A549 (cell line): ENCODE results near the gene SMARCD1.

Source experiments
- ELK1 ChIP-seq: fragments of 150-350 bp; IDR thresholded peaks from 2 replicates; pipeline ENCODE4 v1.6.1; 2014; ENCODE audit warnings: low read depth, mild to moderate bottlenecking, low read length
- EP300 ChIP-seq, 2 experiments: fragments of >200 bp; sonication (Bioruptor Twin); formaldehyde crosslinking; IDR thresholded peaks; 2 replicates in 1 of 2; 3 replicates in 1 of 2; pipeline ENCODE4 v1.6.1; 2016 to 2017
- HOXB13 ChIP-seq: fragments of 250-450 bp; sonication (Bioruptor Pico); IDR thresholded peaks from 2 replicates; pipeline ENCODE4 v1.5.0; 2020; ENCODE audit warnings: low read depth, mild to moderate bottlenecking, moderate library complexity
- MYC ChIP-seq: IDR thresholded peaks from 2 replicates; pipeline ENCODE4 v1.6.1; 2012; ENCODE audit warnings: mild to moderate bottlenecking, inconsistent platforms, low read length, improper control_type of control experiment, borderline replicate concordance
- POLR2A ChIP-seq: IDR thresholded peaks from 2 replicates; pipeline ENCODE4 v1.6.1; 2012; ENCODE audit warnings: mild to moderate bottlenecking, low read length
- TF ChIP-seq, protein P1 (sequence below): fragments of >200 bp; sonication (Bioruptor Twin); formaldehyde crosslinking; IDR thresholded peaks from 3 replicates; pipeline ENCODE4 v1.5.1; 2016

- no peak for TF ChIP-seq ELK1
- TF ChIP-seq HOXB13 (CRISPR knock-in tag) = no peak
- TF ChIP-seq, protein P1, sequence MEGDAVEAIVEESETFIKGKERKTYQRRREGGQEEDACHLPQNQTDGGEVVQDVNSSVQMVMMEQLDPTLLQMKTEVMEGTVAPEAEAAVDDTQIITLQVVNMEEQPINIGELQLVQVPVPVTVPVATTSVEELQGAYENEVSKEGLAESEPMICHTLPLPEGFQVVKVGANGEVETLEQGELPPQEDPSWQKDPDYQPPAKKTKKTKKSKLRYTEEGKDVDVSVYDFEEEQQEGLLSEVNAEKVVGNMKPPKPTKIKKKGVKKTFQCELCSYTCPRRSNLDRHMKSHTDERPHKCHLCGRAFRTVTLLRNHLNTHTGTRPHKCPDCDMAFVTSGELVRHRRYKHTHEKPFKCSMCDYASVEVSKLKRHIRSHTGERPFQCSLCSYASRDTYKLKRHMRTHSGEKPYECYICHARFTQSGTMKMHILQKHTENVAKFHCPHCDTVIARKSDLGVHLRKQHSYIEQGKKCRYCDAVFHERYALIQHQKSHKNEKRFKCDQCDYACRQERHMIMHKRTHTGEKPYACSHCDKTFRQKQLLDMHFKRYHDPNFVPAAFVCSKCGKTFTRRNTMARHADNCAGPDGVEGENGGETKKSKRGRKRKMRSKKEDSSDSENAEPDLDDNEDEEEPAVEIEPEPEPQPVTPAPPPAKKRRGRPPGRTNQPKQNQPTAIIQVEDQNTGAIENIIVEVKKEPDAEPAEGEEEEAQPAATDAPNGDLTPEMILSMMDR = no peak
- no peak for TF ChIP-seq EP300 (IDR thresholded peaks at IDR 0.05)
- TF ChIP-seq MYC = no peak
- TF ChIP-seq POLR2A = no peak
These were observed 31.6 kb upstream of the SMARCD1 start for GRCh38 chr12:50053583-50053982.
